Measurements from ENCODE around the gene IQCF5. TPM values are rescaled to one million over a fixed set of nuclear protein-coding genes. Genes with fewer than 3 reads are reported as not detected.

The IQCF5 gene
- total RNA-seq, 2 experiments from 2014 or later = not detected

DNA sequence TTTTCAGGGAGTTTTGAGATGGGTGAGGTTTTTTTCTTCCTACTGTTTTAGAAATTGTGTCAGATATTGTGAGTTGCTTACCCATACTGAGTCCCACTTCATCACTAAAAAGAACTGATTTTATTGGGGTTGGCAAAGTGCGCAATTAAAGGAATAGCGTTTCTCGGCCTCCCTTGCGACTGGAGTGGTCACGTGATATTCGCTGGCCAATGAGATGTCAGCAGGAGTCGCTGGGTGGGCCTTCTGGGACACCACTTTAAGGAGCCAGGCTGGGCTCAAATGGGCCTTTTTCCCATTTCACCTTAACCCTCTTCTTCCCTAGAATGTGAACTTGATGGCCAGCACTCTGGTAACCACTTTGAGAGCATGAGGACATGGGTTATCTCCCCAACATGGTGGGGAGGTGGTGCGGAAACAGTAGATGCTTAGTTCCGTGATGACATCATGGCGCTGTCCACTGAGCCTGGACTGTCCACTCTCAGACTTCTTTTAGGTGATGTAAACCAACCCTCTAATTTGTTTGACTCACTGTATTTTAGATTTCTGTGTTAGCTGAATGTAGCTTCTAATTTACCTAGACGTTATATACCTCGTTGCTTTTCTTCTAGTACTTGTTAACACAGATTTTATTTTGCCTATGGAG, 13.2 kb upstream of the IQCF5 start:
- H3K4me2 ChIP-seq (ENCODE audit: low read length) = no peak overlapping the region

DNA sequence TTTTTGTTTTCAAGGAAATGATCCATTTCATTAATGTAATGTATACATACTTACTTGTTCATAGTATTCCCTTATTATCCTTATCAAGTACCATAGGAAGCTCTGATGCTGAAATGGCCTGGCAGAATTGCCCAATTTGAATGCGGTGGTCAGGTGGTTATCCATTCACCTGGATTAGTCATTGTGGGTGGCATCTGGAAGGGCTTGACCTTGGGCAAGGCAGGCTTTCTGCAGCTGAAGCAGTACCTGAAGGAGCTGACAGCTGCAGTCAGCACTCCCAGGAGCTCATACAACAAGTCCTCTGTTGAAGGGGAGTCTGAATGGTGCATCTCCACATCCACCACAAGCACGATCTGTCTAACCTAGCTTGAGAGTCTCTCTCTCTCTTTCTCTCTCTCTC, 12.2 kb upstream of the IQCF5 start:
- Histone ChIP-seq H3K27ac (ENCODE audit: low read depth, low read length, poor library complexity, severe bottlenecking) (no peak overlapping the region), H3K4me1 (ENCODE audit: insufficient read depth, low read length, poor library complexity, severe bottlenecking) (no peaks in the 10 kb centered on the region), H4K20me1 (ENCODE audit: insufficient read depth, low read length) (no peaks in the 10 kb centered on the region), H3K4me2 (ENCODE audit: low read length) (no peak overlapping the region), H3K79me2 (ENCODE audit: insufficient read depth, low read depth, low read length) (no peaks in the 10 kb centered on the region), H3K4me3 (ENCODE audit: low read depth, low read length, poor library complexity, severe bottlenecking) (no peak overlapping the region), H3K9me3 (ENCODE audit: low read length) (no peaks in the 10 kb centered on the region), H2AFZ (ENCODE audit: low read length) (no peak overlapping the region), H3K36me3 (ENCODE audit: insufficient read depth, low read length) (no peaks in the 10 kb centered on the region), H3K9me2 (ENCODE audit: insufficient read depth, low read length) (no peaks in the 10 kb centered on the region)
- CTCF ChIA-PET (ENCODE audit: unreplicated experiment) = no interaction called here
- no peak for DNase-seq (ENCODE audit: low spot score)
- intact Hi-C loops (cut with micrococcal nuclease; ENCODE audit: unreplicated experiment) = no loop called here
- no TSS peak for BruUV-seq (replicated peaks)
- TF ChIP-seq EZH2phosphoT487 (IDR thresholded peaks at IDR 0.05; ENCODE audit: borderline replicate concordance, low read depth, low read length) = no peak
- TF ChIP-seq, protein P1, sequence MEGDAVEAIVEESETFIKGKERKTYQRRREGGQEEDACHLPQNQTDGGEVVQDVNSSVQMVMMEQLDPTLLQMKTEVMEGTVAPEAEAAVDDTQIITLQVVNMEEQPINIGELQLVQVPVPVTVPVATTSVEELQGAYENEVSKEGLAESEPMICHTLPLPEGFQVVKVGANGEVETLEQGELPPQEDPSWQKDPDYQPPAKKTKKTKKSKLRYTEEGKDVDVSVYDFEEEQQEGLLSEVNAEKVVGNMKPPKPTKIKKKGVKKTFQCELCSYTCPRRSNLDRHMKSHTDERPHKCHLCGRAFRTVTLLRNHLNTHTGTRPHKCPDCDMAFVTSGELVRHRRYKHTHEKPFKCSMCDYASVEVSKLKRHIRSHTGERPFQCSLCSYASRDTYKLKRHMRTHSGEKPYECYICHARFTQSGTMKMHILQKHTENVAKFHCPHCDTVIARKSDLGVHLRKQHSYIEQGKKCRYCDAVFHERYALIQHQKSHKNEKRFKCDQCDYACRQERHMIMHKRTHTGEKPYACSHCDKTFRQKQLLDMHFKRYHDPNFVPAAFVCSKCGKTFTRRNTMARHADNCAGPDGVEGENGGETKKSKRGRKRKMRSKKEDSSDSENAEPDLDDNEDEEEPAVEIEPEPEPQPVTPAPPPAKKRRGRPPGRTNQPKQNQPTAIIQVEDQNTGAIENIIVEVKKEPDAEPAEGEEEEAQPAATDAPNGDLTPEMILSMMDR (conservative IDR thresholded peaks at IDR 0.05; ENCODE audit: low read length) = no peak
- POLR2A ChIA-PET = no interaction called here

More for the DNA sequence above, 13.2 kb upstream of the IQCF5 start:
- ChIA-PET CTCF (ENCODE audit: unreplicated experiment) (no interaction called here), POLR2A (no interaction called here)
- Histone ChIP-seq H3K27ac (ENCODE audit: low read depth, low read length, poor library complexity, severe bottlenecking) (no peak overlapping the region), H2AFZ (ENCODE audit: low read length) (no peak overlapping the region), H3K79me2 (ENCODE audit: insufficient read depth, low read depth, low read length) (no peaks in the 10 kb centered on the region), H3K9me3 (ENCODE audit: low read length) (no peaks in the 10 kb centered on the region), H3K4me3 (ENCODE audit: low read depth, low read length, poor library complexity, severe bottlenecking) (no peak overlapping the region), H3K4me1 (ENCODE audit: insufficient read depth, low read length, poor library complexity, severe bottlenecking) (no peaks in the 10 kb centered on the region), H4K20me1 (ENCODE audit: insufficient read depth, low read length) (no peaks in the 10 kb centered on the region), H3K9me2 (ENCODE audit: insufficient read depth, low read length) (no peaks in the 10 kb centered on the region), H3K36me3 (ENCODE audit: insufficient read depth, low read length) (no peaks in the 10 kb centered on the region)
- no peak for TF ChIP-seq EZH2phosphoT487 (IDR thresholded peaks at IDR 0.05; ENCODE audit: borderline replicate concordance, low read depth, low read length)
- TF ChIP-seq, protein P1 (conservative IDR thresholded peaks at IDR 0.05; ENCODE audit: low read length) = no peak
- intact Hi-C loops (cut with micrococcal nuclease; ENCODE audit: unreplicated experiment) = no loop called here
- BruUV-seq (replicated peaks) = no TSS peak
- no peak for DNase-seq (ENCODE audit: low spot score)

DNA sequence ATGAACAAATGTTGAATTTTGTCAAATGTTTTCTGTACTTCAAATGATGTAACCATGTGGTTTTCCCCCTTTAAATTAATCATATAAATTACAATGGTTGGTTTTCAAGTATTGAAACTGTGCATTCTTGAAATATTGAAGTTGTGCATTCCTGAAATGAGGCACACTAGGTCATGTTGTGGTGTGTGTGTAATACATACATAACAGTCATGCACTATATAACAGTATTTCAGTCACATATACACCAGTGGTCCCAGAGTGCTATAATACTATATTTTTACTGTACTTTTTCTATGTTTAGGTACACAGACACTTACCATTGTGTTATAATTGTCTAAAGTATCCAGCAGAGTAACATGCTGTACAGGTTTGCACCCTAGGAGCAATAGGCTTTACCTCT, 11.0 kb upstream of the IQCF5 start:
- no peak for DNase-seq (ENCODE audit: low spot score)
- Histone ChIP-seq H3K9me3 (ENCODE audit: low read length) (no peaks in the 10 kb centered on the region), H3K4me3 (ENCODE audit: low read depth, low read length, poor library complexity, severe bottlenecking) (no peak overlapping the region), H3K9me2 (ENCODE audit: insufficient read depth, low read length) (no peaks in the 10 kb centered on the region), H3K27ac (ENCODE audit: low read depth, low read length, poor library complexity, severe bottlenecking) (no peak overlapping the region), H3K4me2 (ENCODE audit: low read length) (no peak overlapping the region), H2AFZ (ENCODE audit: low read length) (no peak overlapping the region), H3K79me2 (ENCODE audit: insufficient read depth, low read depth, low read length) (no peaks in the 10 kb centered on the region), H4K20me1 (ENCODE audit: insufficient read depth, low read length) (no peaks in the 10 kb centered on the region), H3K36me3 (ENCODE audit: insufficient read depth, low read length) (no peaks in the 10 kb centered on the region), H3K4me1 (ENCODE audit: insufficient read depth, low read length, poor library complexity, severe bottlenecking) (no peaks in the 10 kb centered on the region)
- no peak for TF ChIP-seq EZH2phosphoT487 (IDR thresholded peaks at IDR 0.05; ENCODE audit: borderline replicate concordance, low read depth, low read length)
- TF ChIP-seq, protein P1 (conservative IDR thresholded peaks at IDR 0.05; ENCODE audit: low read length) = no peak
- ChIA-PET POLR2A (no interaction called here), CTCF (ENCODE audit: unreplicated experiment) (no interaction called here)
- BruUV-seq (replicated peaks) = no TSS peak
- intact Hi-C loops (cut with micrococcal nuclease; ENCODE audit: unreplicated experiment) = no loop called here

Data from OCI-LY7 (cell line).